K562 (cell line): ENCODE results near the gene APP. TPM values are rescaled to one million over a fixed set of nuclear protein-coding genes. Genes with fewer than 3 reads are reported as not detected.

ENCODE experiments used
- ATAC-seq: fragments of 200-7000 bp; cut with Tn5 transposase; 3 replicates; pipeline ENCODE4 v1.9.1; 2020; ENCODE audit warnings: moderate library complexity
- BruUV-seq: library from RNA; stranded (reverse); fragments of 400-500 nt; replicated peaks from 2 replicates; lab custom pipeline; 2021; lab: Mats Ljungman, UMichigan
- CTCF ChIA-PET: fragments of 300-600 bp; formaldehyde crosslinking; extraction: SDS; loops from one replicate; lab custom pipeline; 2021; ENCODE audit warnings: low intra/inter-chr PET ratio; lab: Yijun Ruan, JAX
- POLR2A ChIA-PET: fragments of 300-600, 350-650 bp; sonication (Branson Sonifier 250); formaldehyde crosslinking; extraction: SDS; loops from one replicate; lab custom pipeline; 2021; ENCODE audit warnings: antibody characterized with exemption, inconsistent platforms; lab: Yijun Ruan, JAX
- DNase-seq, 4 experiments: peaks; one replicate each; pipeline versions ENCODE4 v3.0.0 to v3.0.0-alpha.2; 2011 to 2018; ENCODE audit warnings: low spot score in 3 of 4, mixed read lengths in 3 of 4; ENCODE audit errors: extremely low read depth in 1 of 4
- FAIRE-seq: peaks from 2 replicates; lab custom pipeline; 2011; peaks lifted over from hg19 to GRCh38; lab: Jason Lieb, UNC
- H2AFZ ChIP-seq: 2 replicates; pipeline ENCODE4 v1.6.0; 2011; ENCODE audit warnings: low read depth, low read length, control low read depth, inconsistent platforms
- H3K27ac ChIP-seq: fragments of 200-600 bp; 3 replicates; pipeline ENCODE4 v1.8.0; 2011; ENCODE audit warnings: low read depth, mild to moderate bottlenecking, control low read depth, inconsistent platforms, low read length, moderate library complexity, mixed read lengths; ENCODE audit errors: extremely low read depth
- H3K27me3 ChIP-seq, 2 experiments: fragments of 300-600 bp in 1 of 2; 2 replicates in 1 of 2; 3 replicates in 1 of 2; pipeline versions ENCODE4 v1.6.0 to v1.8.0; 2011; ENCODE audit warnings: inconsistent platforms in 2 of 2, low read length in 2 of 2, mild to moderate bottlenecking in 1 of 2, mixed read lengths in 1 of 2, moderate library complexity in 1 of 2; ENCODE audit not compliant: control insufficient read depth in 2 of 2, insufficient read depth in 2 of 2
- H3K36me3 ChIP-seq: fragments of 300-600 bp; 3 replicates; pipeline ENCODE4 v1.8.0; 2011; ENCODE audit warnings: mild to moderate bottlenecking, low read length, inconsistent platforms; ENCODE audit not compliant: control insufficient read depth, insufficient read depth
- H3K4me1 ChIP-seq, 2 experiments: fragments of 200-600 bp in 1 of 2; replicated peaks in 1 of 2; 2 replicates in 1 of 2; 3 replicates in 1 of 2; pipeline versions ENCODE4 v1.5.1 to v1.8.0; 2011; ENCODE audit warnings: inconsistent platforms in 2 of 2, low read length in 2 of 2, mild to moderate bottlenecking in 1 of 2, mixed read lengths in 1 of 2, moderate library complexity in 1 of 2; ENCODE audit not compliant: control insufficient read depth in 2 of 2, insufficient read depth in 2 of 2
- H3K4me2 ChIP-seq: 2 replicates; pipeline ENCODE4 v1.6.1; 2011; ENCODE audit warnings: low read length, control low read depth, inconsistent platforms, mixed read lengths; ENCODE audit not compliant: insufficient read depth
- H3K4me3 ChIP-seq: fragments of 200-600 bp; sonication (generic), shearing (Covaris generic); 2 replicates; pipeline ENCODE4 v1.5.1; 2016; ENCODE audit warnings: control low read depth, inconsistent platforms
- H3K79me2 ChIP-seq: fragments of 200-600 bp; 3 replicates; pipeline ENCODE4 v1.8.0; 2011; ENCODE audit warnings: low read length, inconsistent platforms; ENCODE audit not compliant: control insufficient read depth, insufficient read depth
- H3K9ac ChIP-seq, 2 experiments: 2 replicates each; pipeline versions ENCODE4 v1.6.0 to v1.6.1; 2011; ENCODE audit warnings: low read depth in 2 of 2, low read length in 2 of 2, control low read depth in 1 of 2, inconsistent platforms in 1 of 2, mild to moderate bottlenecking in 1 of 2, mixed read lengths in 1 of 2; ENCODE audit not compliant: insufficient read depth in 1 of 2
- H3K9me1 ChIP-seq: one replicate; pipeline ENCODE4 v1.6.0; 2011; ENCODE audit warnings: inconsistent platforms, mild to moderate bottlenecking, low read length, moderate library complexity; ENCODE audit not compliant: control insufficient read depth, insufficient read depth
- H3K9me3 ChIP-seq: replicated peaks from 2 replicates; pipeline ENCODE4 v1.5.1; 2011; ENCODE audit warnings: low read depth, low read length, inconsistent platforms; ENCODE audit not compliant: control insufficient read depth, insufficient read depth
- H4K20me1 ChIP-seq: replicated peaks from 2 replicates; pipeline ENCODE4 v1.6.1; 2011; ENCODE audit warnings: low read length, inconsistent platforms, mixed read lengths; ENCODE audit not compliant: control insufficient read depth, insufficient read depth
- BCOR ChIP-seq: fragments of 450-650 bp; IDR thresholded peaks from 2 replicates; pipeline ENCODE4 v1.6.1; 2016
- CTBP1 ChIP-seq: fragments of 450-650 bp; IDR thresholded peaks from 2 replicates; pipeline ENCODE4 v1.6.1; 2016; ENCODE audit warnings: borderline replicate concordance
- HIVEP1 ChIP-seq: fragments of 250-450 bp; sonication (Bioruptor Pico); IDR thresholded peaks from 2 replicates; pipeline ENCODE4 v1.4.0; 2020; ENCODE audit warnings: mild to moderate bottlenecking
- POLR2G ChIP-seq: fragments of 200-400 bp; formaldehyde crosslinking; IDR thresholded peaks from 2 replicates; pipeline ENCODE4 v1.6.1; 2017; ENCODE audit warnings: low read depth, mild to moderate bottlenecking, antibody characterized with exemption, low read length, moderate library complexity
- RB1 ChIP-seq: fragments of 450-650 bp; IDR thresholded peaks from 2 replicates; pipeline ENCODE4 v1.6.1; 2017; ENCODE audit warnings: low read depth, mild to moderate bottlenecking
- RFX1 ChIP-seq: fragments of 450-650 bp; IDR thresholded peaks from 2 replicates; pipeline ENCODE4 v1.6.1; 2016; ENCODE audit warnings: mild to moderate bottlenecking, moderate library complexity
- SMAD3 ChIP-seq: fragments of 450-650 bp; formaldehyde crosslinking; conservative IDR thresholded peaks from 2 replicates; pipeline ENCODE4 v1.4.0; 2020; ENCODE audit warnings: mild to moderate bottlenecking
- SMC3 ChIP-seq: conservative IDR thresholded peaks from 2 replicates; pipeline ENCODE4 v1.6.1; 2011; ENCODE audit warnings: low read depth, low read length, improper control_type of control experiment; ENCODE audit not compliant: insufficient read depth
- TFAM ChIP-seq: fragments of 250-450 bp; sonication (Bioruptor Pico); conservative IDR thresholded peaks from 2 replicates; pipeline ENCODE4 v1.5.0; 2021; ENCODE audit warnings: mild to moderate bottlenecking, moderate library complexity
- ZNF140 ChIP-seq: fragments of 250-450 bp; sonication (Bioruptor Pico); IDR thresholded peaks from 2 replicates; pipeline ENCODE4 v1.8.0; 2021; ENCODE audit warnings: moderate library complexity, mild to moderate bottlenecking, inconsistent platforms
- ZNF766 ChIP-seq: fragments of 200-800 bp; sonication (Bioruptor generic); conservative IDR thresholded peaks from 2 replicates; pipeline ENCODE4 v1.6.1; 2016; ENCODE audit warnings: missing genetic modification characterization, missing compliant biosample characterization
- WGBS: fragments of 100-300 bp; shearing (Covaris generic); methylation state at CpG from one replicate; pipeline ENCODE4 v1.1.6; 2016; ENCODE audit warnings: low coverage, mixed read lengths; ENCODE audit not compliant: insufficient coverage; ENCODE audit errors: missing lambda C conversion rate; 5-methylcytosine and 5-hydroxymethylcytosine counted together
- in situ Hi-C: fragments of 300-500 bp; cut with MboI; formaldehyde crosslinking; loops from 4 replicates; pipeline ENCODE4 v1.15.0; 2018; ENCODE audit warnings: inconsistent platforms, mixed read lengths
- intact Hi-C: fragments of 100-400 bp; cut with micrococcal nuclease; formaldehyde crosslinking; loops from 2 replicates; pipeline ENCODE4 v1.14.2; 2022
- polyA plus RNA-seq, 8 experiments: library from polyadenylated mRNA; depleted of rRNA in 4 of 8; stranded (reverse) in 5 of 8; unstranded in 3 of 8; fragments of >200 nt; fragmentation: Nextera tagmentation in 2 of 8; fragmentation: Illumina TruSeq in 1 of 8; extraction: Ambion mirVana in 2 of 8; extraction: Trizol in 1 of 8; gene quantifications; 2 replicates each; pipeline versions ENCODE4 v1.2.1 to v1.2.3, GENCODE V29; 2011 to 2014; ENCODE audit warnings: inconsistent platforms in 1 of 8, missing spikeins in 1 of 8
- total RNA-seq, 7 experiments: library from RNA; depleted of rRNA in 6 of 7; stranded (reverse); fragments of >200 nt in 6 of 7; fragmentation: Illumina TruSeq in 2 of 7; extraction: Trizol in 2 of 7; gene quantifications; 2 replicates each; pipeline versions ENCODE4 v1.2.1 to v1.2.3, GENCODE V29; 2011 to 2021; ENCODE audit warnings: low replicate concordance in 1 of 7
- TF ChIP-seq, protein P1 (sequence below), 3 experiments: fragments of 200-800 bp in 1 of 3; fragments of 250-450 bp in 1 of 3; fragments of 450-650 bp in 1 of 3; sonication (Bioruptor Pico) in 1 of 3; sonication (Bioruptor generic) in 1 of 3; formaldehyde crosslinking in 1 of 3; IDR thresholded peaks; 2 replicates each; pipeline versions ENCODE4 v1.6.1 to v1.8.0; 2016 to 2022; ENCODE audit warnings: mild to moderate bottlenecking in 2 of 3, missing genetic modification characterization in 2 of 3, missing compliant biosample characterization in 1 of 3, moderate library complexity in 1 of 3
- TF ChIP-seq, protein P2 (sequence below): fragments of 250-450 bp; sonication (Bioruptor Pico); IDR thresholded peaks from 2 replicates; pipeline ENCODE4 v1.5.0; 2021; ENCODE audit warnings: mild to moderate bottlenecking, moderate library complexity
- TF ChIP-seq, protein P3 (sequence below): sonication (generic); formaldehyde crosslinking; IDR thresholded peaks from 2 replicates; pipeline ENCODE4 v1.8.0; 2022; ENCODE audit warnings: missing genetic modification reagents, mild to moderate bottlenecking, moderate library complexity, borderline replicate concordance
- TF ChIP-seq, protein P4 (sequence below): sonication (generic); formaldehyde crosslinking; IDR thresholded peaks from 2 replicates; pipeline ENCODE4 v1.5.0; 2020; ENCODE audit warnings: missing genetic modification reagents

The APP gene
- total and polyA plus RNA-seq, 9 of the 15 experiments (the other 6 are each of a cell fraction or from before 2014, with no cell fraction given) = 0.01 to 1.5 (median 0.16) TPM; not detected in 5

DNA sequence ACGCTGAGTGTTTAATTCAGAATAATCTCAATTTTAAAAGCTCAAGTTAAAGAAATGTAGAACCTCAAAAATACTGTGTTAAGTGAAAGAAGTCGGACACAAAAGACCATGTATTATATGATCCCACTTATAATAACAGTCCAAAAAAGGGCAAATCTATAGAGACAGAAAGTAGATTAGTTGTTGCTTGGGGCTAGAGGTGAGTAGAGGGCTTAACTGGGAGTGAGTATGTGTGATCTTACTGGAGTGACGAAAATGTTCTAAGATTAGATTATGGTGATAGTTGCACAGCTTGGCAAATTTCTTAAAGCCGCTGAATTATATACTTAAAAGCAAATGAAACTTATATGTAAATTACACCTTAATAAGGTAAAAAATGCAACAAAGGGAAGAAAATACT lies 150.5 kb downstream of the APP start:
- ChIA-PET POLR2A (no interaction called here), CTCF (no interaction called here)
- no peak for FAIRE-seq
- no peak overlapping the region for H3K9ac ChIP-seq
- H3K27ac ChIP-seq = no peak overlapping the region
- H3K9me1 ChIP-seq = no peaks in the 10 kb centered on the region
- no peak overlapping the region for H3K4me3 ChIP-seq
- no peaks in the 10 kb centered on the region for H3K4me1 ChIP-seq
- no peaks in the 10 kb centered on the region for H3K9me3 ChIP-seq
- no peaks in the 10 kb centered on the region for H3K36me3 ChIP-seq
- intact Hi-C loops = no loop called here
- BruUV-seq = no TSS peak
- no peaks in the 10 kb centered on the region for H3K79me2 ChIP-seq
- no peaks in the 10 kb centered on the region for H4K20me1 ChIP-seq
- no peaks in the 10 kb centered on the region for H3K27me3 ChIP-seq
- no peak overlapping the region for H2AFZ ChIP-seq
- DNase-seq = no peak
- in situ Hi-C loops = no loop called here
- WGBS = 2% methylated on average over 4 of the region's 4 CpGs
- H3K4me2 ChIP-seq = no peak overlapping the region
- ATAC-seq = no peak
- no peak for TF ChIP-seq SMC3
- no peak for TF ChIP-seq BCOR
- no peak for TF ChIP-seq RFX1
- TF ChIP-seq ZNF766 (CRISPR knock-in tag) = no peak
- TF ChIP-seq RB1 = no peak
- TF ChIP-seq, protein P1, sequence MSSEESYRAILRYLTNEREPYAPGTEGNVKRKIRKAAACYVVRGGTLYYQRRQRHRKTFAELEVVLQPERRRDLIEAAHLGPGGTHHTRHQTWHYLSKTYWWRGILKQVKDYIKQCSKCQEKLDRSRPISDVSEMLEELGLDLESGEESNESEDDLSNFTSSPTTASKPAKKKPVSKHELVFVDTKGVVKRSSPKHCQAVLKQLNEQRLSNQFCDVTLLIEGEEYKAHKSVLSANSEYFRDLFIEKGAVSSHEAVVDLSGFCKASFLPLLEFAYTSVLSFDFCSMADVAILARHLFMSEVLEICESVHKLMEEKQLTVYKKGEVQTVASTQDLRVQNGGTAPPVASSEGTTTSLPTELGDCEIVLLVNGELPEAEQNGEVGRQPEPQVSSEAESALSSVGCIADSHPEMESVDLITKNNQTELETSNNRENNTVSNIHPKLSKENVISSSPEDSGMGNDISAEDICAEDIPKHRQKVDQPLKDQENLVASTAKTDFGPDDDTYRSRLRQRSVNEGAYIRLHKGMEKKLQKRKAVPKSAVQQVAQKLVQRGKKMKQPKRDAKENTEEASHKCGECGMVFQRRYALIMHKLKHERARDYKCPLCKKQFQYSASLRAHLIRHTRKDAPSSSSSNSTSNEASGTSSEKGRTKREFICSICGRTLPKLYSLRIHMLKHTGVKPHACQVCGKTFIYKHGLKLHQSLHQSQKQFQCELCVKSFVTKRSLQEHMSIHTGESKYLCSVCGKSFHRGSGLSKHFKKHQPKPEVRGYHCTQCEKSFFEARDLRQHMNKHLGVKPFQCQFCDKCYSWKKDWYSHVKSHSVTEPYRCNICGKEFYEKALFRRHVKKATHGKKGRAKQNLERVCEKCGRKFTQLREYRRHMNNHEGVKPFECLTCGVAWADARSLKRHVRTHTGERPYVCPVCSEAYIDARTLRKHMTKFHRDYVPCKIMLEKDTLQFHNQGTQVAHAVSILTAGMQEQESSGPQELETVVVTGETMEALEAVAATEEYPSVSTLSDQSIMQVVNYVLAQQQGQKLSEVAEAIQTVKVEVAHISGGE (CRISPR knock-in tag; IDR thresholded peaks at IDR 0.05) = no peak
- no peak for TF ChIP-seq HIVEP1 (CRISPR knock-in tag)
- no peak for TF ChIP-seq TFAM
- TF ChIP-seq POLR2G = no peak
- no peak for TF ChIP-seq ZNF140 (CRISPR knock-in tag)
- TF ChIP-seq, protein P2, sequence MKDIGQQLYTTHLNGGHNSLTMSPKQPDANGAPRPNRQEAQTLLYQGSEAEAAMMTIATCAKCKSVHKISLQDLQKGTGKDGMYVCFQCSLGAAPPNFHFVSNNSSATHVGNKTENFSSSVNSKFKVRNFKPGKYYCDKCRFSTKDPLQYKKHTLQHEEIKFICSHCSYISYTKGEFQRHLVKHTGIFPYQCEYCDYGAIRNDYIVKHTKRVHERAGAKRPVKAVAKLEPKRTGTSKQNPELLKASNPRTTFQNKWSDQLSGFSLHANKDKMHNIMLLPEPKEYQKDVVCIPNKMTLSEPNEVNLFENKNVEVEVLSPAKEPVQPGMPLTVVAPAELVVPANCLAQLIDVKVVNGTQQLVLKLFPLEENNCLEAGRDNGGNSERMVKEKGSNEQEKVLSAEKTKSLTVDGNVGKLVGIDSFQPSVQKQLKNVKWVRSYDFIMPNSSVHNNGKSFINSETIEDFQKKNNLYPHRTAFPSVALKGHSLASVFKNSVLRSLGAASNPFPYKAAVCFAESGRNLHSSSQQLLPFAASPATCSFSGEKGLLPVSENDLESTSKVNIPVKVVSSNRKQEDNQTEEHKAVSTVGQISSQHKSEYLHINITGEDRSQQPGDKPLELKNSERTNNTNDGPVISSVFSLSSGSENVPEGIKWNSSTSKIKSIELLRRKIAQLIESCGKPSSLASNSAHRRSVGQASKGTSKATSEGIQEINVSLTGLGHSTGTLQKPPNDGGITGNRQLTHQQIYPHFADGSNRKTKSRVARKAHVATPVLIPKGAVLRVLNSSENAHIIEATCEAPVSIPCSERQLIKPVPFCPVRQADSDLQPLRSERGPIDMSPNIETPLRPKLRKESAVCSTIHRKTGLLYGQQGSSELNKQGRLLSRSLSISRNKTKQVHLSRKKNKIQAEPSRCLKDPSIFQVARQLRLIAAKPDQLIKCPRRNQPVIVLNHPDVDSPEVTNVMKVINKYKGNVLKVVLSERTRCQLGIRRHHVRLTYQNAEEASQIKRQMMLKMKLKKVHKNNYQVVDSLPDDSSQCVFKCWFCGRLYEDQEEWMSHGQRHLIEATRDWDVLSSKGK = no peak
- TF ChIP-seq, protein P3, sequence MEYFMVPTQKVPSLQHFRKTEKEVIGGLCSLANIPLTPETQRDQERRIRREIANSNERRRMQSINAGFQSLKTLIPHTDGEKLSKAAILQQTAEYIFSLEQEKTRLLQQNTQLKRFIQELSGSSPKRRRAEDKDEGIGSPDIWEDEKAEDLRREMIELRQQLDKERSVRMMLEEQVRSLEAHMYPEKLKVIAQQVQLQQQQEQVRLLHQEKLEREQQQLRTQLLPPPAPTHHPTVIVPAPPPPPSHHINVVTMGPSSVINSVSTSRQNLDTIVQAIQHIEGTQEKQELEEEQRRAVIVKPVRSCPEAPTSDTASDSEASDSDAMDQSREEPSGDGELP = no peak
- no peak for TF ChIP-seq SMAD3 (CRISPR knock-in tag)
- TF ChIP-seq, protein P4, sequence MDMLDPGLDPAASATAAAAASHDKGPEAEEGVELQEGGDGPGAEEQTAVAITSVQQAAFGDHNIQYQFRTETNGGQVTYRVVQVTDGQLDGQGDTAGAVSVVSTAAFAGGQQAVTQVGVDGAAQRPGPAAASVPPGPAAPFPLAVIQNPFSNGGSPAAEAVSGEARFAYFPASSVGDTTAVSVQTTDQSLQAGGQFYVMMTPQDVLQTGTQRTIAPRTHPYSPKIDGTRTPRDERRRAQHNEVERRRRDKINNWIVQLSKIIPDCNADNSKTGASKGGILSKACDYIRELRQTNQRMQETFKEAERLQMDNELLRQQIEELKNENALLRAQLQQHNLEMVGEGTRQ (CRISPR knock-in tag) = no peak
- no peak for TF ChIP-seq CTBP1
